HCEC 1CT (cell line): ENCODE measurements around the gene DIPK2A.

ENCODE experiments used
- DNase-seq: peaks from one replicate; pipeline ENCODE4 v3.0.0-alpha.2; 2017

Gene DIPK2A

DNA sequence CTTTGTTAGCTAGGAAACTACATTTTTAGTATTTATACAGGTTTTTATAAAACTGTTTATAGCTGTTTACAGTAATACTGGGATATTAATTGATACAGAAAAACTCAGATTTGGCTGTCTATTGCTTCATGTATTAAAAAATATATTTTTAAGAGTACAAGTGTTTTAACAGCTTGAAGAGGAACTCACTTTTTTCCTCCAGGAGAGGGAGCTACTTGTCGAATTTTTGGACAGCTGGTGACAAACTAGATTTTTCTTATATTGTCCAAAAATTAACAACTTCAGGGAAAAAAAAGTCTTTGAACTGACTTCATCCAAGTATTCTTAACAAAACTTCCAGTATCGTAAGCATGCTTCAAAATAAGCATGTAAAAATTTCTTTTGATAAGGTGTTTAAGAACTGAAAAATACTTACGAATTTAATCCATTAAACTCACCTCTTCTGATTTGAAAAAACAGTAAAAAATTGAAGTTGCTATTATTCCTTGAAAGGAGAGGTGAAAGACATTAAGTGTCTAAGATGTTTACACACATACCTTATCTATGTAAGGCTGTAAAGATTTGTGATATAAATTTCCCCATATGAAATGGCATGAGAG is 4.0 kb downstream of the DIPK2A start:
- peak; percentile 70 for DNase-seq

DNA sequence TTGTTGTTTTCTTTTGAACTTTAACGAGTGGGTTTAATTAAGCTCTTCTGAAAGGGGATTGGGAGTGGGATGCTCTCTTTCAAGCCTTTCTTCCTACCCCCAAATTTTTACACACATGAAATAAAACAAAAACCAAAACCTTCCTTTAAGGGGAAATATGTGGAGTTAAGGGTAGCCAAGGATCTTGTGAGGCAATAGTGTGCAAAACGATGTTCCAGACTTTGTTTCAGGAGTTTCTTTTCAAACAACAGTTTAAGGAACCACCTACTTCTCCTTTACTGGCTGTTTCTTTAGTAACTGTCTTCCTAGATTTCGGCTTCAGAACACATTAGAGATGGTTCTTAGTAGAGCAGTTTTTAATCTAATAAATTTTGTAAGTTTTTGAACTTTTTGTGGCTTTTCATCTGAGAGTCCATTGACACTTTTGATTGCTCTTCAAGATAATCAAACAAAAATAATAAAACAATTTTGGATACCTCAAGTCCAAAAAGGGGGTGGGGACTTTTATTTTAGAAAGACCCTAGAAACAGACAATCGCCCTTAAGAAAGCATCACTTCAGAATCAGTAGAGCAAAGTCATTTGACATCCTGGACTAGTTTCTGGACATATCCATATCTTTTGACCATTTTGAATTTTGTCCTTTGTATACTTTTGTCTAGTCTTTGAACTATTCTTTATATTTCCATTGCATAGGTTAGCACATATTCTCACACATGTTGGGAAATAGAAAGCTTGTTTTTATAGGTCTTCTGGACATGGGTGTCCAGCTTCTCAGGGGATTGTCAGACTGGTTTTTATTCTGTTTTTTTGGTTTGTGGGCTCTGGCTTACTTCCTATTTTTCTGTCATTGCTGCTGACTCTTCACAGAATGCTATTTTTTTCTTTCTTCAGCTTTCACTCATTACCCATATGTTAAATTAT is 6.0 kb downstream of the DIPK2A start:
- DNase-seq = peak; percentile 24

DNA sequence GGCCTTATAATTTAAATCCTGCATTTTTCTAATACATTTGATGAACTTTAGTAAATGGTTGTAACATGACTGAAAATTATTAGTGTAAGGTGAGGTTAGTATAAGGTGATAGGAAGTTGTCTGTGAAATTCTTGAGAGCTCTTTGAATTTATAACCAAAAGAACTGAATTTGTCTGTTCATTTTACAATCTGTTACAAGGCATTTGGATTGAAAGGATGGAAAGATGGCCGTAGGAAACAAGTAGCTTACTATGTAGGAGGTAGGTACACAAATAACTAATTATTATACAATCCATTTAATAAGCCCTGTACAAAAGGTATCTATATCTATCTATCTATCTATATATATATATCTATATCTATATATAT is 6.6 kb downstream of the DIPK2A start:
- DNase-seq = no peak

DNA sequence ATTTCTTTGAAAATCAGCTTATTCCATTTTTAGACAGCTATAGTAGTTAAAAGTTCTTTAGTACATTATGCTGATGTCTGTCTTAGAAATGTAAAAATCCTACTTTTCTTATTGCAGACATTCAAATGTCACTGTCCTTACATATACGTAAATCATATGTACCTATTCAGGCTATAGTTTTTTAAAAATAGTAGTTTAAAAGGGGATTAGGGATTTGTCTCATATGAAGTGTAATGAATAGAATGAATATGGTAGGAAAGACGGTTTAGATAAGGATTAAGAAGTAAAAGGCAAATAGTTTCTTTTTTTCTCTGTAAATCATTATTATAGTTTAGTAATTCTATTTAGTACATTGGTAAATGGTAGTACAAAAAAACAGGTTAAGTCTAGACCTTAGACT is 7.4 kb downstream of the DIPK2A start:
- no peak for DNase-seq

DNA sequence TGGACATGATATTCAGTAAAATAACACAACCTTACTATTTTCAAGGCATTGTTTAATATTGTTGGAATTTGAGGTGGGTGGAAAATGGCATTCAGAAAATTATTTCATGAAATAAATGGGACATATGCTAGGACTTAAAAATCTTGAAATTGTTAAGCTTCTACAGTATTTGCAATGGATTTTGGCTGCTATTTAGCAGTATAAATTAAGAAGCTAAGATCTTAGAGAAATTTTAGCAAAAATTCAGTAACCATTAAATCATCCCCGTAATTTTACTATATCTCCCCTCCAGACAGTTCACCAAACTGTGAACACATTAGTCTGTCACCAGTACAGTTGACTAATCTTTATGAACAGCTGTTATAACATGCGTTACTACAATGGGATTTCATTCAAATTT is 8.2 kb downstream of the DIPK2A start:
- no peak for DNase-seq

DNA sequence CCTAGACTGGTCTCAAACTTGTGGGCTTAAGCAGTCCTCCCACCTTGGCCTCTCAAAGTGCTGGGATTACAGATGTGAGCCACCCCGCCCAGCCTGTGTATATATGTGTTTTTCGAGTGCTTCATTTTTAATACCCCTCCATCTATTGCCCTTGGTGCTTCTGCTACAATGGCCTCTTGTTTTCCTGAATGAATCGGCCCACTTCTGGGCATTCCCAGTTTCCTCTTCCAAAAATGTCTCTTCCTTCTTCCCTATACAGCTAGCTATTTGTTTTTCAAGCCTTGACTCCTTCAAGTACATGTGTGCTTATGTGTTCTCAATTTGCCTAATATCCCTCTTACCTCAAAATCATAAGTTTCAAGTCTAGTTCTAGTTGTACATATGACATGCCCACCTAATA is 16.7 kb downstream of the DIPK2A start:
- DNase-seq = no peak

DNA sequence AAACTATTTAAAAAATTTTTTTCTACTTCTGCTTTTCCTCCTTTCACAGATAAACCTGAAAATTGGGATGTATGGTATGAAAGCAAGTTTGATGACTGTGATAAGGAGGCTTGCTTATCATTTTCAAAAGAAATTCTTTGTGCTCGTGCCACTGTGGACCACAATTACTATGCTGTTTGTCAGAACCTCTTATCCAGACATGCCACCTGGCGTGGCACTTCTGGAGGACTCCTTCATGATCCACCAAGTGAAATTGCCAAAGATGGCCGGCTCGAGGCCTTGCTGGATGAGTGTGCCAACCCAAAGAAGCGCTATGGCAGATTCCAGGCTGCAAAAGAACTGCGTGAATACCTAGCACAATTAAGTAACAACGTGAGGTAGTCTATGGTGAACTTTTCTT is 17.8 kb downstream of the DIPK2A start:
- no peak for DNase-seq

DNA sequence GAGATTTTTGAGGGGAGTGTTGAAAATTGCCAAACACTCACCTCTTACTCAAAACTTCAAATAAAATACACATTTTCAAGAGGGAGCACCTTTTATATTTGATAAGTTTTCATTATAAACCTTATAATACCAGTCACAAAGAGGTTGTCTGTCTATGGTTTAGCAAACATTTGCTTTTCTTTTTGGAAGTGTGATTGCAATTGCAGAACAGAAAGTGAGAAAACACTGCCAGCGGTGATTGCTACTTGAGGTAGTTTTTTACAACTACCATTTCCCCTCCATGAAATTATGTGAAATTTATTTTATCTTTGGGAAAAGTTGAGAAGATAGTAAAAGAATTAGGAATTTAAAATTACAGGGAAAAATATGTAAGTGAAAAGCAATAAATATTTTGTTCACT is 20.1 kb downstream of the DIPK2A start:
- DNase-seq = no peak

DNA sequence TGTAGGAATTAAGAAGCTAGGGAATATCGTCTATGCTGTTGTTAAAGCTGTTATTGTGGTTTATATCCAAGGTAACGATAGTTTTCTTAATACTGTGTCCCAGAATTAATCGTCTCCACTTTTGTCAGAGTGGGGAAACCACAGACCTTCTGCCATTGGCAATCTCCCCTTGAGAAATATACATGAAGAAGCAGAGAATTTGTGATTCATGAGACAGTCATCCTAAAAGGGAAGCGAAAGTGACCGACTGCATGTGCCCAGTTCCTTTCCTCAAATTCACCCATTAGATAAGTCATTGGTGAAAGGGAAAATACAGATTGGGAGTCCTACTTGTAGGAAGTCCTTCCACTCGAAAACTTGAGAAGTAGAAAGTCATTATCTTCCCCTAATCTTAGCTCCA is 26.6 kb downstream of the DIPK2A start:
- peak; percentile 75 for DNase-seq

DNA sequence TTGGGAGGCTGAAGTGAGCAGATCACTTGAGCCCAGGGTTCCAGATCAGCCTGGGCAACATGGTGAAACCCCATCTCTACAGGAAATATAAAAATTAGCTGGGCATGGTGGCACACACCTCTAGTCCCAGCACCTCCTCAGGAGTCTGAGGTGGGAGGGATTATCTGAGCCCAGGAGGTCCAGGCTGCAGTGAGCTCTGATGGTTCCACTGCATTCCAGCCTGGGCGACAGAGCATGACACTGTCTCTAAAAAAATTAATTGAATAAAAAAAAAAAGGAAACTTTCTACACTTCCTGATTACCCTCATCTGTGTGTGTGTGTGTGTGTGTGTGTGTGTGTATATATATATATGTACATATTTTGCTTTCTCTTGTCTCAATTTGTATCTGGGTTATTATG is 31.4 kb downstream of the DIPK2A start:
- DNase-seq = no peak

DNA sequence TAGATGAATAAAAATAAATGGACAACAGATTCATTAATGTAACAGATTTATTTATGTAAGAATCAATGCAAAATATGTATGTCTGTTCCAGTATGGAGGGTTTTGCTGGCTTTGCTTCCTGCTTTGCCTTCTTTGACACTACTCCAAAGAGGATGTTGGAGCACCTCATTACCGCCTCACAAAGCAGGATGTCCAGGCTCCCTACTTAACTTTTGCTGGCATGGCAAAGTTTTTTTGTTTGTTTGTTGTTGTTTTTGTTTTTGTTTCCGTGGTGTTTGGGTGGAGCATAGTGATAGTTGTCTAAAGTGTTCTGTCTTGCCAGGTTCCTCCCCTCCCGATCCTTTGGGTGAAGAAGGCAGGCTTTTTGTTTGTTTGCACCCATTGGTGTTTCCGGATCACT is 38.7 kb downstream of the DIPK2A start:
- DNase-seq = no peak

DNA sequence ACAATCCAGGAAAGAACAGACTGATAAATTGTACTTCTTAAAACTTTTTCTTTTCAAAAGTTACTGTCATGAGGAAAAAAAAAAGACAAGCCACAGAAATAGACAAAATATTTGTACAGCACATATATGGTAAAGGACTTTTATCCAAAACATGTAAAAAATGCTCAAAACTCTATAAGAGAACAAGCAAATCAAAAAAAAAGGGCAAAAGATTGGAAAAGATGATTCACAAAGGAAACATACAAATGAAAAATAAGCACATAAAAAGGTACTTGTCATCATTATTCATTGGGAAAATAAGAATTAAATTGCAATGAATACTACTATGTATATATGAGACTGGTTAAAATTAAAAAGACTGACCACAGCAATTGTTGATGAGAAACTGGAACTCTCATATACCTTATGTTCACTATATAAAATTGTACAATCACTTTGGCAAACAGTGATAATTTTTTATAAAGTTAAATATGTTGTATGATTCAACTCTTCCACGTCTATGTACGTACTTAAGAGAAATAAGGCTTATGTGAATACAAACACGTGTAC is 39.7 kb downstream of the DIPK2A start:
- DNase-seq = peak; percentile 20

DNA sequence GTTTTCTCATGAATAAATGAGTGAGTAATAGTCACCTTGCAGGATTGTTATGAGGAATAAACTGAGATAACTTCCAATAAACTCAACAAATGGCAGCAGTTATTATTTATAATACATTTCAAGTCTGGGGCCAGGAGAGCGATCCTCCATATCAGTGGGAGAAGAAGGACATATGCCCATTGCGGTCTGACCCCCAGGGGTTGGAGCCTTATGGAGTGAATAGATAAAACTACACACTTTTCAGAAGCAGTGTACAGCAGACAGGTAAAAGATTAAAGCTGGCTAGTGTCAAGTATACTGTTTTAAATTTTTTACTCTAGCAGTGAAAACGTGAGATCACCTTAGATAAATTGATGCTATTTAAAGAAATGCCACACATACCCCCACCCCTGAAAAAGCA is 43.5 kb downstream of the DIPK2A start:
- no peak for DNase-seq

DNA sequence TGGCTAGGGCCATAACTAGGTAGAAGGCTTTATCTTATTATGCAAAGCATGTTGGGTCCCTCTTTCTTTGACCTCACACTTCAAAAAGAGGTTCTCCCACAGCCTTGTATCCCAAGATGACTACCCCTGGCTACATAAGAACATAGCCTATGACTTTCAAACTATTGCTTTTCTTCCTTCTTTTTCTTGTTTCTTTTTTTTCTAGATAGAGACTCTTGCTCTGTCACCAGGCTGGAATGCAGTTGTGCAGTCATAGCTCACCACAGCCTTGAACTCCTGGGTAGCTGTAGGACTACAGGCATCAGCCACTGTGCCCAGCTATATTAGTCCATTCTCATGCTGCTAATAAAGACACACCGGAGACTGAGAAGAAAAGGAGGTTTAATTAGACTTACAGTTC is 47.2 kb downstream of the DIPK2A start:
- peak; percentile 85 for DNase-seq
